Stimulated activated CD4-positive, alpha-beta T cell treated with anti-CD3 and anti-CD28 coated beads, Interleukin-12 subunit alpha, Interleukin-12 subunit beta, amount 100 ng/mL, for 48 hours (primary cell): Measurements from ENCODE around the gene UNC79.
"Not testable (repeated sequence)": the region's sequence is repeated elsewhere in the genome, so short reads cannot be mapped to it uniquely, and the experiment has no call there.

ENCODE experiments used
- DNase-seq, 3 donors: peaks; one replicate each; pipeline ENCODE4 v3.0.0-alpha.2; 2020; ENCODE audit warnings: low read depth in 2 of 3, low spot score in 1 of 3

Gene UNC79

DNA sequence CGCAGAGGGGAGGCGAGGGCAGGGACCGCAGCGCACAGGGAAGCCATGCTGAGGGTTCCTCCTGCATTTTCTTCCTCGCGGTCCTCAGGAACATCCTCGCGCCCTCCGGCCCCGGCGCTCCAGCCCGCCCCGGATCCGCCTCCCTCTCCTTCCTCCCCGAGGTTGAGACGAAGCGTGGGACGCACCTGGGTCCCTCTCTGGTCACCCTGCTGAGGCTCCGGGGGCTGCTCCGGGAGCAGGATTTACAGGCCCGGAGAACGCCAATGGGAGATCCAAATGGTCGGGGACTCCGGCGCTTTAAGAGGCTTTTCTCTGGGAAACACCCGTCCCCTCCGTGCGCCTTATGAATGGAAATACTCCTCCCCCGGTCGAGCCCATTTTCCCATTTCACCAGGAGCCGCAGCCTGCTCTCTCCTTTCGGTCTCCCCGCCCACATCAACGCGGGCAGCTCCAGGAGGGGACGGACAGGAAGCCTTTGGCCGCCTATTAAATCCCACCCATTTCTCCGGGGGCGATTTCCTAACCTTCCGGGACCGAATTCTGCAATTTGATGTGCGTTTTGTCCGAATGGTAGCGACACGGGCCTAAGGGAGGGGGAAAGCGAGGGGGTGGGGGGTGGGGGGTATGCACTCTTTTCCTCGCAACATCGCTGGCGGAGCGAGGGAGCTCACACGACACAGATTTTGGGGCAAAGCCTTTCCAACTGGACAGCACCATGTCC is at the start of gene UNC79:
UNC79 (plus strand) TSS at position 625 of the 721 bp plus-strand sequence; CDS start at position 716, 91 bp downstream.
- DNase-seq = no peak

DNA sequence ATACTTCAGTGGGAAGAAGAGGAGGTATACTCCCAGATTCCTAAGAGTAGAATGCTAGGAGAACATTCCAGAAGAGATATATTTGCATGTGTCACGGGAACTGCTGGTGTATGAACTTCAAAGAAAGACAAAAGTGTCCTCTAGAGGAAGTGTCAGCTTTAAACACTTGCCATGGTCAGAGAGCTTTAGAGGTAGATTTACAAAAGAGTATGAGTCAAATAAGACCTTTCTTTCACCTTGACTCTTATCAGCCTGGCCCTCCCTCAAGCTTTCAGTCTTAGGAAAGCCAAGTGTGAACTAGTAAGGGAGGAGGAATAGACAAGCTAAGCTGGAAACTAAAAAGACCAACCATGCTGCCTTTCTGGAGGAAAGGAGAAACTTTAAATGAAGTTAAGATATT is 49.1 kb upstream of the UNC79 start:
- DNase-seq = no peak

DNA sequence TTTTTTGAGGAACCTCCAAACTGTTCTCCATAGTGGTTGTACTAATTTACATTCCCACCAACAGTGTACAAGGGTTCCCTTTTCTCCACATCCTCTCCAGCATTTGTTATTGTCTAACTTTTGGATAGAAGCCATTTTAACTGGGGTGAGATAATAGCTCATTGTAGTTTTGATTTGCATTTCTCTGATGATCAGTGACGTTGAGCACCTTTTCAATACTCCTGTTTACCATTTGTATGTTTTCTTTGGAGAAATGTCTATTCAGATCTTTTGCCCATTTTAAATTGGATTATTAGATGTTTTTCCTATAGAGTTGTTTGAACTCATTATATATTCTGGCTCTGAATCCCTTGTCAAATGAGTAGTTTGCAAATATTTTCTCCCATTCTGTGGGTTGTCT is 46.5 kb upstream of the UNC79 start:
- not testable (repeated sequence) for DNase-seq

DNA sequence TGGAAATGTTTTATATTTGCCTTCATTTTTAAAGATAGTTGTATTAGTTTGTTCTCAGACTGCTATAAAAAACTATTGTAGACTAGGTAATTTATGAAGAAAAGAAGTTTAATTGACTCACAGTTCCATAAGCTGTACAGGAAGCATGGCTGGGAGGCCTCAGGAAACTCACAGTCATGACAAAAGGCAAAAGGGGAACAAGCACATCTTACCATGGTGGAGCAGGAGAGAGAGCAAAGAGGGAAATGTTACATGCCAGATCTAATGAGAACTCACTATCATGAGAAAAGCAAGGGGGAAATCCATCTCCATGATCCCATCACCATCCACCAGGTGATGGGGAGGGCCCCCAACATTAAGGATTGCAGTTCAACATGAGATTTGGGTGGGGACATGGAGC is 35.5 kb upstream of the UNC79 start:
- no peak for DNase-seq

DNA sequence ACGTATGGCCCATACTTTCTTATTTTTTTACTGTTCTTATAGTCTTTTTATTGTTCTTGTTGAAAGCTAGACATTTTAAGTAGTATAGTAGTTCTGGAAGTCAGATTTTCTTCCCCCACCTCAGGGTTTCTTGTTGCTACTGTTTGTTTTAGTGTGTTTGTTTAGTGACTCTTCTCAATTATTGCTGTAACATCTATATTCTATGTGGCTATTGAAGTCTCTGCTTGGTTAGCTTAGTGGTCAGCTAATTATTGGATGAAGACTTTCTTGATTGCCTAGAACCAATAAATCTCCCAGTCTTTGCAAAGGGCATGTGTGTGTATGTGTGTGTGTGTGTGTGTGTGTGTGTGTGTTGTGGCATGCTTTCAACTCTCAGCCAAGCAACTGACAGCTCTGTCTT is 34.3 kb upstream of the UNC79 start:
- no peak for DNase-seq

DNA sequence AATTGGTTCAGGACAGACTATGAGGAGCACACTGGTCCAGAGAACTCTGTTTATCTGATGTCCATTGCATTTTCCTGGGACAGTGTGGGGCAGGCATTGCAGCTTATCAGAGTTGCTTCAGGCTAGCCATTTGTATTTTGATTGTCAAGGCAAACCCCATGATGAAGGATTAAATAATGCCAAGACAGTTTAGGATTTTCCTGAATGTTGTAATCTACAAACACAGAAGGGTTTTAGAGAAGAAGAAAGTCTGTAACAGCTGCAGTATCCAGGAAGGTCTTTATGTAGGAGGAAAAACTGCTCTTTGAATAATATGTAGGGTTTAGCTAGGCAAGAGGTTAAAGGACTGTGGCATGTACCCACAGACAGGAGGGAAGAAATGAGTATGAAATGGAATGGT is 32.2 kb upstream of the UNC79 start:
- DNase-seq = no peak

DNA sequence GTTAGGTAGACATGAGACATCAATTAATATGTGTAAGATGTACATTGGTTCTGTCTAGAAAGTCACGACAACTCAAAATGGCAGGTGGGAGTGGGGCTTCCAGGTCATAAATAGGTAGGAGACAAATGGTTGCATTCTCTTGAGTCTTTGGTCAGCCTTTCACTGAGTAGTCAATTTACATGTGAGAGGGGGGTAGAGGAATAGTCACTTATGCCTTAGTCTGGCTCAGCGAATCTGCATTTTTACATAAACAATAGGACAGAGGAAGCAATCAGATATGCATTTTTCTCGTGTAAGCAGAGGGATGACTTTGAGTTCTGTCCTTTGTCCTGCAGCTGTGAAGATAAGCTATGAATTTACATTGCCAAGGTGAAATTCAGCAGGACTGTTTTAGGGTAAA is 27.8 kb upstream of the UNC79 start:
- DNase-seq = no peak

DNA sequence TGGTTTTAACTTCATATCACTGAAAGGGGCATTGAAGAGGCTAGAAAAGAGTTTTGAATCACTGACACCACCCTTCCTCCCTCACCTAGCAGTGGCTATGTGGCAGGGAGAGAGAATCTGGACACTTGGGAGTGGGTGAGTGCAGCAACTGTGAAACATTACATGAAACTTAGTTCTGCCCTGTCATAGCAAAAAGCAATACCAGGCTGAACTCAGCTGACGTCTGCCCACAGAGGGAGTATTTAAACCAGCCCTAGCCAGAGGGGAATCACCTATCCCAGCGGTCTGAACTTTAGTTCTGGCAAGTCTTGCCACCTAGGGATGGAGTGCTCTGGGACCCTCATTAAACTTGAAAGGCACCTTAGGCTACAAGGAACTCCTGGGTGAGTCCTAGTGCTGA is 20.7 kb upstream of the UNC79 start:
- DNase-seq = no peak

DNA sequence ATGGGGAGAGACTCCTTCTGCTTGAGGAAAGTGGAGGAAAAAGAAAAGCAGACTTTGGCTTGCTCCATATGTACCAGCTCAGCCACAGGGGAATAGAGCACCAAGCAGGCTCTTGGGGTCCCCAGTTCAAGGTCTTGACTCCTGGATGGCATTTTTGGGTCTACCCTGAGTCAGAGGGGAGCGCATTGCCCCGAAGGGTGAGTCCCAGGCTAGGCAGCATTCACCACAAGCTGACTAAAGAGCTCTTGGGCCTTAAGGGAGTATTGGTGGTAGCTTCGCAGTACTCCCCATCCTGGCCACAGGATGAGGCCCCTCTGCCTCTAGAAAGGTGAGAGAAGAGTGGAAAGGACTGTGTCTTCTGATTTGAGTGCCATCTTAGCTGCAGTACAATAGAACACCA is 19.8 kb upstream of the UNC79 start:
- DNase-seq = no peak

DNA sequence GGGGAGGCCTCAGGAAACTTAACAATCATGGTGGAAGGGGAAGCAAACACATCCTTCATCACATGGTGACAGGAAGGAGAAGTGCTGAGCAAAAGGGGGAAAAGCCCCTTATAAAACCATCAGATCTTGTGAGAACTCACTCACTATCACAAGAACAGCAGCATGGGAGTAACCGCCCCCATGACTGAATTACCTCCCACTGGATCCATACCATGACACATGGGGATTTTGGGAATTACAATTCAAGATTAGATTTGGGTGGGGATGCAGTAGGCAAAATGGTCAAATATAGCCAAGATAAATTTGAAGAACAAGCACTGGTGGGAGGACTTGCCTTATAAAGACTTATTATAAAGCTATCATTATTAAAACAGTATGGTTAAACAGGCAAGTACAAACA is 5.6 kb upstream of the UNC79 start:
- DNase-seq = not testable (repeated sequence)

DNA sequence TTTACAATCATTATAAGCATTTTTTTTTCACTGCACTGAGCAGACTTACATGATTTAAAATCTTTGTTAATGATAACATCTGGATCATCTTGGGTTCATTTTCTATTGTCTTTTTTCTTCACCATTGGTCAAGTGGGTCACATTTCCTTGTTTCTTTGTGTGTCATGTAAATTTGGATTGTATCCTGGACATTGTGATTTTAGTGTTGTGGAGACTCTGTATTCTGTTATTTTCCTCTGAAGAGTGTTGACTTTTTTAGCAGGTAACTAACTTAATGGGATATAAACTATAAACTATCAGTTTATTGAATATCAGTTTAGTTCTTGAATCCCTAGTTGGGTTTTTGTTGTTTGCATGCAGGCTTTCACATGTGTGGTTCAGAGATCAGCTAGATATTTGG is 4.0 kb upstream of the UNC79 start:
- DNase-seq = no peak

DNA sequence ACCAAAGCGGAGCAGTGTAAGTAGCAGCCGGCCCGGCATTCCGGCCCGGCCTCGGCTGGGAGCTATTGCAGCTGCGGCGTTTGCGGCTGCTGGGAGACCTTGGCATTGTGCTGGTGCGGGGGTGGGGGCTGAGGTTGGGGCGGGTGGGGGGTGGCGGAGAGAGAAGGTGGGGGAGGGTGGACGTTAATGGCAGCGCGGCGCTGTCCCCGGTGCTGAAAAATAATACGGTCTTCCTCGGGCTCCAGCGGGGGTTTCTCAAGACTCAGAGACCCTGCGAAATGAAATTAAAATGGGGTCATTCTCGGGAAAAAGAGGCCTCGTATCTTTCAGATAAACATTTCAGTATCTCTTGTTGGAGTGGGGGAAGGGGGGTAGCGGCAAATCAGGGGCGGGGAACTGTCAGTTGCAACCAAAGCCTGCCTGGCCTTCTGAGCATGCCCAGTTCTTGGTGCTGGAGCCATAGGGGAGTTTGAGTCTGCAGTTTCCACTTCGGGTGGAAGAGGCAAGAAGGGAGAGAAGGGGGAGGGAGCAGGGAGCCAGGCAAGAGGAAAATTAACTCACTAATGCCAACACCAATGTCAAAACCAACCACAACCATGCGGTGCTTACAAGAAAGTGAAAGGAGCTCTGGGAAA is 414 bp downstream of the UNC79 start:
- no peak for DNase-seq

DNA sequence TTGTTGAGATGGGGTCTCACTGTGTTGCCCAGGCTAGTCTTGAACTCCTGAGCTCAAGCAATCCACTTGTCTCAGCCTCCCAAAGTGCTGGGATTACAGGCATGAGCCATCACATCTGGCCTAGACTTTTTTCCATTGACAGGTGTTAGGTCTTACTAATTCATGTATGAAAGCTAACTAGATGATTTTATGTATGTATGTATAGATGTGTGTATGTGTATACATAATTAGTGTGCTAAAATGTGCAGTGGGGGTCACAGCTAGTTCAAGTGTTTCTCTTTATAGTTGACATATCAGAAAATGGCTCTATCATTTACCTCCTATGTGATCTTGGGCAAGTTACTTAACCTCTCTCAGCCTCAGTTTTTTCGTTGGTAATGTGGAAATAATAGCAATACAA is 23.5 kb downstream of the UNC79 start:
- DNase-seq = no peak

DNA sequence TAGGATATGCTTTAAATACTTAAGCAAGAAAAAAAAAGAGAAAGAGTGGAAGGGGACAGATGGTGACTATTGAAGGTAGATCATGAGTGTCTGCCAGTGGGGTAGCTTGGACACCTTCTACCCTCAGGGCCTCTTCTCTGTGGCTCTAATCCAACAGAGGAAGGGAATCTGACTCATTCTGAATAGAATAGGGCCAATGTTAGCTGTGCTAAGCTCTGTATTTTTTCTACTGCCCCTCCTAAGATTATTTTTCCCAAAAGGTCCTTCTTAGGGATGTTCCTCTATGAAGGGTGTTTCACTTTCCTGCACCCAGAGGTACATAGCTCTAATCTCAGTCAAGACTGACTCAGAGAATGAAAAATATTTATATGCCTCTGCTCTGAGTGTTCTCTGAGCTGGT is 25.6 kb downstream of the UNC79 start:
- DNase-seq = no peak

DNA sequence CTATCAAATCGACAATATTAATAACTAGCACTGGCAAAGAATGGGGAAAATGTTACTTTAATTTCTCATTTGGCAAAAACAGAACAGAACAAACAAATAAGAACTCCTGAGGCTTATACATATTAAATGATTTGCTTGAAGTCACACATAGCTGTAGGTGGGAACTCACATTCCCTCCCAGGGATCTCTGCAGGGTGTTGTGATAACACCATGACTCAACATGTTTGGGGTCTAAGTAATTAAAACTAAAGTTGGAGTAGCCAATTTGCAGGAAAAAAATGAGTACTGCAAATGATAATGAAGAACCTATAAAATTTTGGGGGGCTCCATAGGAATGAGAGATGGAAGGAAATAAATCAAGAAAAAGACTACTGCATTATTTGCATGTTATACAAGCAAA is 27.5 kb downstream of the UNC79 start:
- DNase-seq = no peak

DNA sequence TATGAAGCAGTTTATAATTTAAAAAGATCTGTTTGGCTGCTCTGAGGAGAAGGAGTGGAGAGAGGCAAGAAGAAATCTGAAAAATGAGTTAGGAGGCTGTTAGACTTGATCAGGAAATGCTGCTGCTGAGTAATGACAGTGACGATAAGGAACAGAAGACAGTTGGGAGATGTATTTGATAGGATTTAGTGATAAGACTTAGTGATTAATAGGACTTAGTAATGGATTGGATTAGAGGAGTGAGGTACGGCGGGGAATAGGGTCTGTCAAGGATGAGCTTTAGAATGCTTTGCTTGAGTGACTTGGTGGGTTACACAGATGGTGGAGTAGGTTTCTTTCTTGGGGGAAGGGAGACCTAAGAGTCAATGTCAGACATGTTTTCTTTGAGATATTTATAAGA is 31.7 kb downstream of the UNC79 start:
- no peak for DNase-seq

DNA sequence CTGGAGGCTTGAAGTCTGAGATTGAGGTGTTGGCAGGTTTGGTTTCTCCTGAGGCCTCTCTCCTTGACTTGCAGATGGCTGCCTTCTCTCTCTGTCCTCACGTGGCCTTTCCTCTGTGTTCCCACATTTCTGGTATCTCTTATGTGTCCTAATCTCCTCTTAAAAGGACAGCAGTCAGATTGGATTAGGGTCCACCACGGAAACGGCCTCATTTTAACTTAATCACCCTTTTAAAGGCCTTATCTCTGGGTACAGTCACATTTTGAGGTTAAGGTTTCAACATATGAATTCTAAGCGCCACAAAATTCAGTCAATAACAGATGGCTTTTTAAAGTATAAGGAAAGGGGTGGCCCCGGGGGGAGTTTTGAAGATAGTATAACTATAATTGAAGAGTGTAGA is 33.5 kb downstream of the UNC79 start:
- no peak for DNase-seq

DNA sequence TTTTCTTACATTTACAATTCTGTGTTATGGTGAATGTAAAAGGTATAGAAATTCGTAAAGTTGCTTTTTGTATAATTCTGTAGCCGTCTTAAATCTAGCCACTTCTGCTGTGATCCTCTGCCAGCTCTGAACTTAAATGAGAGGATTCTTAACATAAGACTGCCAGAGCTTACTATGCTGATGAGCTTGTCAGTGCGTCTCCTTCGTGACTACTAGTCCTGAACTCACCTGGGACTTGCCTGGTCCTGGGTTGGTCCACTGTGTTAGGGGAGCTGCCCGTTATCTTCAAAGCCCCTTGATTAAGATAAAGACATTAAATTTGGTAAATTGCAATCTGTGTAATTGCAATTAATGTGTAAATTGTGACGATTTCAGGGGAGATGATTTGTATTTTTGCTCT is 44.7 kb downstream of the UNC79 start:
- no peak for DNase-seq

DNA sequence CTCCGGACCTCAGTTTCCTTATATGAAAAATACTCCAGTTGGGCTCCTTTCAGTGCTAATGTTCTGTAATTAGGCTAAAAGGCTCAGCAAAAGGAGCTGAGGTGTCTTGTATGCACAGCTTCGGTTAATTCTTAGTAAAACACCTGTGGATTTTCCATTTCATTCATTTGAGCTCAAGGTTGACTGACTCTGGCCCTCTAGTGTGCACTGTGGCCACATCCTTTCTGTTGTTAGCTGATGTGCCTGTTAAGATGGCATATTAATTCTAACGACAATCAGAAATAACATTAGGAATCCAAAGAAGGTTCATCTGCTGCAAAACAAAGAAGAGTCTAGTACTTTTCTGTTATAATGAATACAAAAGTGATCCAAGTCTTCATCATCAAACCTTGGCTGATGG is 45.6 kb downstream of the UNC79 start:
- no peak for DNase-seq

DNA sequence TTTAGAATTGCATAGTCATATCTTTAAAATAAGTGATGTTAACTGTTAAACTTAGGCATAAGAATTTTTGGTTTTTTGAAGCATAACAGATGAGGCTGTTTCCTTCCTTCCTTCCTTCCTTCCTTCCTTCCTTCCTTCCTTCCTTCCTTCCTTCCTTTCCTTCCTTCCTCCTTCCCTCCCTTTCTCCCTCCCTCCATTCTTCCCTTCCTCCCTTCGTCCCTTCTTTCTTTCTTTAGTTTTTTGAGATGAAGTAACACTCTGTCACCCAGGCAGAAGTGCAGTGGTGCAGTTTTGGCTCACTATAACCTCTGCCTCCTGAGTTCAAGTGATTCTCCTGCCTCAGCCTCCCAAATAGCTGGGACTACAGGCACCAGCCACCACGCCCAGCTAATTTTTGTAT is 48.3 kb downstream of the UNC79 start:
- not testable (repeated sequence) for DNase-seq

DNA sequence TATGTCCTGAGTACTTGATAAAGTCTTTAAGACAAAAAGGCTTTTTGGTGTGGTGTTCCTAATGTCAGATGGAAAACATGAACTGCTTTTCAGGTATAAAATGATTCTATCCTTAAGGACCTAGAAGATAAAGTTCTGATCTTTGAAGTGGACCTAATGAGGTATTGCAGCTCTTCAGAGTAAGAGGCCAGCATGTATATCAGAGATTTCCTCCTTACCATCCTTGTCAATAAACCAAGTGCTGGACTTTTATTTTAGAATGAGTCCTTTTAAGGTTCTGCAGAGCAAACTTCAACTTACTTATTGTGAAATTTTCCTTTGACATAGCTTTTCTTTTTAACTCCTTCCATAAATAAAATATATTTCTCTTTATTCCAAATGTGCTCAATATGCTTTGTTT is 50.1 kb downstream of the UNC79 start:
- no peak for DNase-seq

DNA sequence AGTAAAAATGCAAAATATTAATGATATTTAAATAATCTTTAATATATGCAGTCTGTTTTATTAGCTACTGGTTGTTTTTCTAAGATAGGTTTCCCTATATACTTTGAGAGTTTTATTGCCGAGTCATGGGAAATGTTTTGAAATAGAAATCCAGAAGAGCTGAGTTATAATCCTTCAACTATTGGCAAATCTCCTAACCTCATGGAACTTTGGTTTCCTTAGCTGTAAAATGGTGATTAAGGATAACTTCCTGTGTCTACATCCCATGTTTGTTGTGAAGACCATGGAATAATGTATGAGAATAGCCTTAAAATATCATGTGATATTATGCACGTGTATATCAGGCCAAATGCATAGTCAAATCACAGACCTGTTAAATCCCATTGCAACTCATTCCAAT is 51.0 kb downstream of the UNC79 start:
- no peak for DNase-seq

DNA sequence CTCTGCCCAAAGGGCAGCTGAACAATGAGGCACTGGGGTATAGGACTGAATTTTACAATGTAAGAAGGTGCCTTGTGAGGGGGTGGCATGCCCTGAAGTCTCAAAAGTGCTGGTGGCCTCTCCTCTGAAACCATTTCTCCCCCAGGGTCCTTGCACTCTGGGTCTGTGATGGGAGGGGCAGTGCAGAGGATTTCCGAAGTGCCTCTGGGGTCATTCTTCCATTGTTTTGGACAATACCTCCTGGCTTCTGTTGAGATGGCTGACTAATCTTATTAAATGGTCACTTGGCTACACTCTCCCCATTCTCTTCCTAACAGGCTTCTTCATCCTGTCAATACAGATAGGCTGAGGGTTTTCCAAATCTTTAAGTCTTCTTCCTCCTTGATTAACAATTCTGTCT is 59.3 kb downstream of the UNC79 start:
- no peak for DNase-seq
